Measurements from ENCODE around the gene MED8.
"Not testable (repeated sequence)": the region's sequence is repeated elsewhere in the genome, so short reads cannot be mapped to it uniquely, and the experiment has no call there.

Gene MED8

GRCh38 chr1:43381612-43382011 lies 8.0 kb downstream of the MED8 start:
- DNase-seq: no peak

DNA sequence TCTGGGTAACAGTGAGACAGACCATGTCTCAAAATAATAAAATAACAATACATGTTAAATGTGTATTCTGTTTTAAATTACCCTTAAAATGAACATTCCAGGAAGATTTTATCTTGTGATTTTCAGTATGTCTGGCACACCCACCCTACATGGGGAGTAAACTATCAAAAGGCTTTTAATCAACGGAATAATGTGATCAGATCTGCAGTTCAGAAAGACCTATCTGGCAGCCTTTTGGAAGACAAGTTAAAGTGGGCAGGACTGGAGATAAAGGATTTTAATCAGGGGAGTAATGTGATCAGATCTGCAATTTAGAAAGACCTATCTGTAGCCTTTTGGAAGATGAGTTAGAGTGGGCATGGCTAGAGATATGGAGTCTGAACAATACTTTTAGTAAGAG lies 10.1 kb downstream of the MED8 start:
- no peak for DNase-seq

GRCh38 chr1:43377831-43378230 lies 11.8 kb downstream of the MED8 start:
- no peak for DNase-seq

DNA sequence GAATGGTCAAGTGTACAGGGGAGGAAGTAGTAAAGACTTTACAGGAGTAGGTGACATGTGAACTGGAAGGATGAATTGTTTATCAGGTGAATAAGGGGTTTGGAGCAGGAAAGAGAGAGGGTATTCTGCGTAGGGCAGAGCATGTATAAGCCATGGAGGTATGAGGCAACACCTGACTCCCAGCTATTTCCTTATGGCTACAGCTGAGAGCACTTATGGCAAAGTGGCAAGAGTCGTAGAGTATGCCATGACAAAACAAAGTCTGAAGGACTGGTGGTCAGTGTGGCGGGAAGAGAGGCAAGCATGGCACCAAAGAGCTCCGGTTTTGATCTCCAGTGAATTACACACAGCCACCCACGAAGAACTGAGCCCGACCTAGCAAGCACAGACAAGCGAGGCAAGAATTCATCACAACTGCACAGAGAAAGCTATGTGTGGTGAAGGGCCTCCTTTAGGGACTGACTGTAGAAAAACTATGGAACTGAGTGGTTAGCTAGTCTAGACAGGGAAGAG lies 12.8 kb downstream of the MED8 start:
- DNase-seq: no peak

- DNase-seq: no peak
Measured at GRCh38 chr1:43373066-43373940, 16.3 kb downstream of the MED8 start.

DNA sequence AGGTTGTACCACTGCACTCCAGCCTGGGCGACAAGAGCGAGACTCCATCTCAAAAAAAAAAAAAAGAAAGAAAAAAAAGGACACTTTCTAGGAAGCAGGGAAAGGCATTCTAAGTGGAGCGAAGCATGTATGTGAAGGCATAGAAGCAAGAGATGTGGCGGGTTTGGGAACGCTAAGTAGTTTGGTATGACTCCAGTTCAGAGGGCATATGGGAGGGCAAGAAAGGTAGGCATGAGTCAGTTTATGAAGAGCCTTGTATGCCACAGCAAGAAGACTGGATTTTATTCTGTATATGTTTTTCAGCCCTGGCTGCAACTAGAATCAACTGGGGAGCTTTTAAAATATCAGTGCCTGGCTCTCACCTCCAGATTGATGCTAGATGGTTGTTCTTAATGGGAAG lies 17.4 kb downstream of the MED8 start:
- DNase-seq: no peak

GRCh38 chr1:43370564-43370963 lies 19.0 kb downstream of the MED8 start:
- no peak for DNase-seq

GRCh38 chr1:43369779-43370178 lies 19.8 kb downstream of the MED8 start:
- not testable (repeated sequence) for DNase-seq

DNA sequence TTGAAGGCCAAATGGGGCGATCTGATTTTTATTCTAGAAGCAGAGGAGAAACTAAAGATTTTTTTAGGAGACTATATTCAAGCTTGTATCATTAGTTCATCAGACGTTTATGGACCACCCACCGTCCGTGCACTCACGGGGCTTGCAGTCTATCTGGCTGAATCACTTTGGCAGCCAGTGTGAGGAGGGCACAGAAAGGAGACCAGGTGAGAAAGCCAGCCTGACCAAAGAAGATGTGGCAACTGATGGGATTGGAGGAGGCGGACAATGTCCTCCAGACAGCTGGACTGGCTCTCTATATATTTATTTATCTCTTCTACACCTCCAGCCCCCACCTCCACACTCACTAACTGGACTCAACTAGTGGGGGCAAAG lies 21.0 kb downstream of the MED8 start:
- DNase-seq: no peak

- DNase-seq: peak; percentile 94
Measured at GRCh38 chr1:43367904-43368645, 21.5 kb downstream of the MED8 start, which contains the start of gene ELOVL1. Gene ELOVL1, minus strand, starts transcription at chr1:43368011. Its CDS starts 2,402 bp downstream, at chr1:43365609.

DNA sequence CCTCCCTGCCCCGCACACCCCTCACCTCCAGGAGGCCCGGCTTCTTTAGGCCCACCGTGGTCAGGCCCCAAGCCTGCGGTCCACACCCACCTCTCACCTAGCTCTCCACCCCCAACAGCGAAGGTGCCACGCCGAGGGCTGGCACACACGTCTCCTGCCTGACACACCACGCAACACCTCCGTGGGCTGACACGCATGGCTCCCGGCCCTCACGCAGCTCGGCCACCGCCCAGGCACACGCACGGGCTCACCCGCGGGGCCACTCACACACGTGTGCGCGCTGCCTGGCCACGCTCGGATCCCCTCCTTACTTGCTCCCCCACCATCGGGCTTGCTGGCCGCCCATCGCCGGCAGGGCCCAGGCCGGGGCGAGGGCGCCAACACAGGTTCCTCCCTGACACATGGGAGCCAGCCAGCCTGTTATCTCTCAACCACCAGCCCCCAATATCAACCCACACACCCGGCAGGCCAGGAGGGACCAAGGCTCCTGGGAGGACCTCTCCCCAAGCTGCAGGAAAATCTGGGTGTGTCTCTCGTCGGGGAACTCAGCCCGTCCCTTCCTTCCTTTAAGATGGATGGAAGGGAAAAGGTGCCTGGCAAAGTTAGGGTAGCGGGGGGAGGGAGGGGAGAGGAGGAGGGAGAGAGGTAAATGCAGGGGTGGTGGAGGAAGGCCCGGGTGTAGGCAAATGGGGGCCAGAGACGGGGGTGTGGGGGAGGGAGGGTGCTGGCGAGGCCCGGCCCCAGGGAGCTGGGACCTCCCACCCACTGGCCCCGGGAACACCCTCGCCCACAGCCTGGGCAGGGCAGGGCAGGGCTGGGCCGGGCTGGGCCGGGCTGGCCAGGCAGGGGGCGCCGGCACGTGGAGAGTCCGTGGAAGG lies 22.3 kb downstream of the MED8 start:
- DNase-seq: peak; percentile 31

GRCh38 chr1:43366601-43367025 lies 23.0 kb downstream of the MED8 start:
- DNase-seq: no peak

DNA sequence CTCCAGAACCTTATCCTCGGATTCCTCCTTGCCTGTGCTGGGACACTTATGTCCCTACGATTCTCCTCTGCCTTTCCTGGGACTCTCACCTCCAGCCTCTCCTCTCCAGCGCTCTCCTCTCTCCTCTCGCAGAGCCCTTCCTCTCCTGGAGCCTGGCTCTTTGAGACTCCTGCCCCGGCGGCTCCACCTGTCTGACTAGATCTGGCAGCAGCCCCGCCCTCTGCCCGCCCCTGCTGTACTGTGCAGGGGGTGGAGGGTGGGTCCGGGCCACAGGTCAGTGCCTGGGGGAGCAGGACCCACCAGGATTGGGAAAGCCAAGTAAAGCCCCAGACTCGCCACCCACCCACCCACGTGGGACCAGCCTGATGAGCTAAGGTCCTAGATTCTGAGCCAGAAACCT lies 23.4 kb downstream of the MED8 start:
- no peak for DNase-seq

DNA sequence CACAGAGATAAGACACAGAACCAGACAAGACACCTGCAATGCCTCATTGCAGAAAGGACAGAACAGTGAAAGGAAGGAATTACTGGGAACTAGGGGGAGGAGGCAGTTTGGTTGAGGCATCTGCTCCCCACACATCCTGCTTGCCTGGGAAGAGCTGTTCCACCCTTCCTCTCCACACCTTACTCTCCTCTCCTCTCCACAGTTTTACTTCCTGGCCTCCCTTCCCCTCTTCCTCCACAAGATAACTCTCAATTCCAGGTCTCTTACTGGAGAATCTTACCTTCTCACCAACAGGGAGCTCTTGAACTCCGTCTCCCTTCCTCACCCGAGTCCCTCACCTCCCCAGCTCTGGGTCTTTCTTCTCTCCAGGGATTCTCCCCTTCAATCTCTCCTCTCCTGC lies 23.9 kb downstream of the MED8 start:
- no peak for DNase-seq

- no peak for DNase-seq
Measured at GRCh38 chr1:43363935-43364525, 25.6 kb downstream of the MED8 start.

DNA sequence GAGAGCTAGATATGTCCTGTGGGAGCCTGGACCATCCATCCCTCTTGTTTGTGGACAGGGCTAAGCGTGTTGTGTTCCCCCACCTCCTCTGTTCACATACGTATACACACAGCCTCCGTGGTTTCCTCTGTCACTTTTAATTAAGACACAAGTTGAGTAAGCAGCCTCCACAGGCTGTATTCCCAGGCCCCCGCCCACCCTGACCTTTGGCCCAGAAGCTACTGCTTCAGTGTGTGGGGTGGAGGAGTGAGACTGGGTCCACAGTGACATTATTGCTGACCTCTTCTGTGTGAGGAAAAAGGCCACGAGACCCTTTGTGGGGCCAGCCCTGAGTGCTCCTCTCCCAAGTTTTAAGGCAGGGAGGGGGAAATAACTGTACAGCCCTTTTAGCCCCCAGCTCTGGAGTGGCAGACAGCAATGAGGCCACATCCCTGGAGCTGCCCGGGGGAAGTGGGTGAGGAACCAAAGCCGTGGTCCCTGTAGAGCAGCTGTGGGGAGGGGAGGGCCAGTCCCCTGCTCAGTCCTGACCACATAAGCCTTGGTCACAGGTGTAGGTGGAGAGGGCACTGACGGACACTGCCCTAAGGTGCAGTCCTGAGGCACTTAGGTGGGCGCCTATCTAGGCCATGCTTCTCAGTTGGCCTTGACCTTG lies 26.2 kb downstream of the MED8 start:
- peak; percentile 39 for DNase-seq

DNA sequence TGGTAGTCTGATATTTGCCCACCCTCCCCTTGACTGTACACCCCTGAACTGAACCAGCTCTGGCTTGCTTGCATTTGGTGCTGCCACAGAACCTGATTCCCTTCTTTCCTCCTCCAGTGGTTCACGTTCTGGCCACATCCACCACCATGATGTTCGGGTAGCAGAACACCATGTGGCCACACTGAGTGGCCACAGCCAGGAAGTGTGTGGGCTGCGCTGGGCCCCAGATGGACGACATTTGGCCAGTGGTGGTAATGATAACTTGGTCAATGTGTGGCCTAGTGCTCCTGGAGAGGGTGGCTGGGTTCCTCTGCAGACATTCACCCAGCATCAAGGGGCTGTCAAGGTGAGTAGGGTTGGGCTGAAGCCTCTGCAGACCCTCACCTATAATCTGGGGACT lies 29.0 kb downstream of the MED8 start:
- DNase-seq: no peak

DNA sequence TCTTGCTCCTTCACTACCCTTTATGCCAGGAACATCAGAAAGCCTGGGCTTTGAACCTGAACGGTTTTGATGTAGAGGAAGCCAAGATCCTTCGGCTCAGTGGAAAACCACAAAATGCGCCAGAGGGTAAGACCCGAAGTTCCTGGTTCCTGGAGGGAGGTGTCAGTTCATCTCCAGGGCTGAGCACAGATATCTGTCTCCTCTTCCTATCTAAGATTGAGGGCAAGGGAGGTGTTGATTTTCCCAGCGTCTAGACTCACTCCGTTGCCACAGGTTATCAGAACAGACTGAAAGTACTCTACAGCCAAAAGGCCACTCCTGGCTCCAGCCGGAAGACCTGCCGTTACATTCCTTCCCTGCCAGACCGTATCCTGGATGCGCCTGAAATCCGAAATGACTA lies 29.9 kb downstream of the MED8 start:
- DNase-seq: no peak

DNA sequence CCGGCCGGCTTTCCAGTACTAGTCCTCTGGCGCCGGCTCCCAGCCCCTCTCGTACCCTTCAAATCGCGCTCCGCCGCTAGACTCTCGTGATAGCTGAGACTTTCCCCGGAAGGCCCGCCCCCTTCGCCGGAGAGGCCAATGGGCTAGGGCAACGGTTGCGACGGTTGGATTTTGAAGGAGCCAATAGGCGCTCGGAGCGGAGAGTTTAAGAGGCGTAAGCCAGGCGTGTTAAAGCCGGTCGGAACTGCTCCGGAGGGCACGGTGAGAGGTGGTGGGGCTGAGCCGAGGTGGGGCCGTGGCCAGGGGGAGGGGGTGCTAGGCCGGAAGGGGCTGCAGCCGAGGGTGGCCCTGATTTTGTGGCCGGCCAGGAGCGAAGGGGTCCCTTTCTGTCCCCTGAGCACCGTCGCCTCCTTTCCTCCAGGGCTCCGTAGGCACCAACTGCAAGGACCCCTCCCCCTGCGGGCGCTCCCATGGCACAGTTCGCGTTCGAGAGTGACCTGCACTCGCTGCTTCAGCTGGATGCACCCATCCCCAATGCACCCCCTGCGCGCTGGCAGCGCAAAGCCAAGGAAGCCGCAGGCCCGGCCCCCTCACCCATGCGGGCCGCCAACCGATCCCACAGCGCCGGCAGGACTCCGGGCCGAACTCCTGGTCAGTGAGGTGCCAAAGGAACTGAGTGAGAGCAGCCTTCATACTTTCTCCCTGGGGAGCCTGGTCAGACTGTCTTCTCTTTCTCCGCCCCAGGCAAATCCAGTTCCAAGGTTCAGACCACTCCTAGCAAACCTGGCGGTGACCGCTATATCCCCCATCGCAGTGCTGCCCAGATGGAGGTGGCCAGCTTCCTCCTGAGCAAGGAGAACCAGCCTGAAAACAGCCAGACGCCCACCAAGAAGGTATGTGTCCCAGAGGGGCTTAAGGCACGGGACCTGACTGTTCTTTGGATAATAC lies 30.6 kb downstream of the MED8 start, which contains the start of gene CDC20:
Gene CDC20 (plus strand): TSS at position 236 of the 948 bp plus-strand sequence. CDS start 235 bp downstream, at position 471.
- DNase-seq: peak; percentile 99

- DNase-seq: peak; percentile 25
Measured at GRCh38 chr1:43358121-43358745, 31.4 kb downstream of the MED8 start.
